ENCODE data around the gene ROBO1. TPM values are rescaled to one million over a fixed set of nuclear protein-coding genes. Genes with fewer than 3 reads are reported as not detected.

ROBO1 gene
- total and polyA plus RNA-seq, 2 of the 13 experiments (the other 11 are each of a cell fraction or from before 2014, with no cell fraction given), result 52.2 to 71.0 TPM

DNA sequence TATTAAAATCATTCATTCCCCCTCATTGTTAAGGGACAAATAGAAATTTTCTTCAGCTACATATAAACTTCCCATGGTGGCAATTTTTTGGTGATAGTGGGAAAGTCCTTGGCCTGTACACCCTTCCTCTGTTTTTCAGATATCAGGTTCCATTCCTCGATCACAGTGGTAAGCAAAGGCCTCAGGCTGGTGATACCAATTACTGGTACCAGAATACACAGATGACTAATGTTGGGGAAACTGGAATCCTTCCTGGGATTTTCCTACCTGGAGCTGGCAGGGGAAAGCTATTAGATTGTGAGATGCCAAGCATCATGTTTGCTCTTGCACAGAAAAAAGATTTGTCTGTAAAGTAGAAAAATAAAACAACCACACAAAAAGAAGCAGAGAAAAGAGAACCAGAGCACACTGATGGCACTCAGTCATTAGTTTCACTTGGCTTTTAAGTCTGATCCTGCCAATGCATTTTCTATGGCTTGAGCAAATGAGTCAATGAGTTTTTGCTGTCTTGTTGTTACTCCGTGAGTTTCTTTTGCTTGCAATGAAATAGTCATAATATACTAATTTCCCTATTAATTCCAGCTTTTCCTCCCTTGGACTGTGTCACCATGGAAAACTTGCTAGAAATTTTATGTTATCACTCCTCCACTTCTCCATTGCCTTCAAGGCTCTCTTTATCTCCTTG, 795.0 kb downstream of the ROBO1 start:
- ChIA-PET POLR2A (interaction anchor here (0.9 to 1.6 kb wide), 3 partner anchors 16 to 54 kb away, joined by 3 to 6 read pairs (median 6); no protein-coding TSS in a partner anchor), CTCF (ENCODE audit: low intra/inter-chr PET ratio, low total read pairs) (no interaction called here)
- H3K4me3 ChIP-seq (replicated peaks in 1 of 3; ENCODE audit: insufficient read depth in 1 of 3, low read depth in 2 of 3, low read length in 3 of 3), result no peak overlapping the region
- no TSS peak for BruUV-seq (replicated peaks)
- H3K27me3 ChIP-seq (ENCODE audit: control insufficient read depth in 1 of 2, insufficient read depth in 2 of 2, low read length in 2 of 2), result no peaks in the 10 kb centered on the region
- in situ Hi-C loops (cut with HindIII; ENCODE audit: extremely low pct_ligation_motif_present, low pct_unique_long_range_greater_than_20kb), result no loop called here
- no peaks in the 10 kb centered on the region for H3K36me3 ChIP-seq (replicated peaks in 1 of 2; ENCODE audit: control insufficient read depth in 1 of 2, insufficient read depth in 2 of 2, low read length in 2 of 2)
- intact Hi-C loops (cut with micrococcal nuclease; ENCODE audit: unreplicated experiment), result loop anchor here (2.0 to 5.0 kb wide), 2 partner anchors 54 to 125 kb away; no protein-coding TSS in a partner anchor
- no peak for FAIRE-seq
- 77% methylated on average over 2 of the region's 2 CpGs for WGBS (ENCODE audit: low lambda C conversion rate)
- peak; percentile 54 for DNase-seq (ENCODE audit: low spot score)
- no peaks in the 10 kb centered on the region for H3K9me3 ChIP-seq (ENCODE audit: low read length)
- H3K9ac ChIP-seq (ENCODE audit: insufficient read depth, low read depth, low read length), result 0 out of 2 replicates have a peak overlapping the region, but pooled peaks have one; percentile 17
- peak overlapping the region; percentile 6; the same call in 1 of the 2 replicates for H3K4me2 ChIP-seq (ENCODE audit: low read depth, low read length)
- H3K79me2 ChIP-seq (ENCODE audit: insufficient read depth, low read length), result peaks cover 90% of the 10 kb centered on the region
- peak overlapping the region; percentile 70 for H3K27ac ChIP-seq (ENCODE audit: extremely low read length, insufficient read depth, low read length)
- H4K20me1 ChIP-seq (ENCODE audit: insufficient read depth, low read length), result no peaks in the 10 kb centered on the region
- no peak overlapping the region for H2AFZ ChIP-seq (ENCODE audit: low read length)
- peak; percentile 69 for ATAC-seq
- H3K4me1 ChIP-seq (ENCODE audit: insufficient read depth, low read length), result peaks cover 42% of the 10 kb centered on the region
- TF ChIP-seq, protein P1, sequence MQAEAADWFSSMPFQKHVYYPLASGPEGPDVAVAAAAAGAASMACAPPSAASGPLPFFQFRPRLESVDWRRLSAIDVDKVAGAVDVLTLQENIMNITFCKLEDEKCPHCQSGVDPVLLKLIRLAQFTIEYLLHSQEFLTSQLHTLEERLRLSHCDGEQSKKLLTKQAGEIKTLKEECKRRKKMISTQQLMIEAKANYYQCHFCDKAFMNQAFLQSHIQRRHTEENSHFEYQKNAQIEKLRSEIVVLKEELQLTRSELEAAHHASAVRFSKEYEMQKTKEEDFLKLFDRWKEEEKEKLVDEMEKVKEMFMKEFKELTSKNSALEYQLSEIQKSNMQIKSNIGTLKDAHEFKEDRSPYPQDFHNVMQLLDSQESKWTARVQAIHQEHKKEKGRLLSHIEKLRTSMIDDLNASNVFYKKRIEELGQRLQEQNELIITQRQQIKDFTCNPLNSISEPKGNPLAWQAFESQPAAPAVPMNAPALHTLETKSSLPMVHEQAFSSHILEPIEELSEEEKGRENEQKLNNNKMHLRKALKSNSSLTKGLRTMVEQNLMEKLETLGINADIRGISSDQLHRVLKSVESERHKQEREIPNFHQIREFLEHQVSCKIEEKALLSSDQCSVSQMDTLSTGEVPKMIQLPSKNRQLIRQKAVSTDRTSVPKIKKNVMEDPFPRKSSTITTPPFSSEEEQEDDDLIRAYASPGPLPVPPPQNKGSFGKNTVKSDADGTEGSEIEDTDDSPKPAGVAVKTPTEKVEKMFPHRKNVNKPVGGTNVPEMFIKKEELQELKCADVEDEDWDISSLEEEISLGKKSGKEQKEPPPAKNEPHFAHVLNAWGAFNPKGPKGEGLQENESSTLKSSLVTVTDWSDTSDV (CRISPR knock-in tag; IDR thresholded peaks at IDR 0.05), result no peak
- TF ChIP-seq, protein P2, sequence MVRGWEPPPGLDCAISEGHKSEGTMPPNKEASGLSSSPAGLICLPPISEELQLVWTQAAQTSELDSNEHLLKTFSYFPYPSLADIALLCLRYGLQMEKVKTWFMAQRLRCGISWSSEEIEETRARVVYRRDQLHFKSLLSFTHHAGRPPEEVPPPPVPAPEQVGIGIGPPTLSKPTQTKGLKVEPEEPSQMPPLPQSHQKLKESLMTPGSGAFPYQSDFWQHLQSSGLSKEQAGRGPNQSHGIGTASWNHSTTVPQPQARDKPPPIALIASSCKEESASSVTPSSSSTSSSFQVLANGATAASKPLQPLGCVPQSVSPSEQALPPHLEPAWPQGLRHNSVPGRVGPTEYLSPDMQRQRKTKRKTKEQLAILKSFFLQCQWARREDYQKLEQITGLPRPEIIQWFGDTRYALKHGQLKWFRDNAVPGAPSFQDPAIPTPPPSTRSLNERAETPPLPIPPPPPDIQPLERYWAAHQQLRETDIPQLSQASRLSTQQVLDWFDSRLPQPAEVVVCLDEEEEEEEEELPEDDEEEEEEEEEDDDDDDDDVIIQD (CRISPR knock-in tag; IDR thresholded peaks at IDR 0.05; ENCODE audit: low read depth), result peak; percentile 46; the same call in 1 of the 2 replicates
- peak; percentile 80 for TF ChIP-seq BCL6 (CRISPR knock-in tag; IDR thresholded peaks at IDR 0.05)
- TF ChIP-seq SMAD3 (CRISPR knock-in tag; IDR thresholded peaks at IDR 0.05), result 0 out of 2 replicates have a peak, but pooled peaks have one; percentile 13
- TF ChIP-seq SSRP1 (CRISPR knock-in tag; IDR thresholded peaks at IDR 0.05), result no peak
- TF ChIP-seq PHF20 (CRISPR knock-in tag; IDR thresholded peaks at IDR 0.05), result no peak
- no peak for TF ChIP-seq ZSCAN29 (CRISPR knock-in tag; conservative IDR thresholded peaks at IDR 0.05)
- TF ChIP-seq ZNF225 (CRISPR knock-in tag; IDR thresholded peaks at IDR 0.05), result no peak
- peak; percentile 62; the same call in 1 of the 2 replicates for TF ChIP-seq ZNF644 (CRISPR knock-in tag; IDR thresholded peaks at IDR 0.05; ENCODE audit: low read depth)
- TF ChIP-seq SRSF1 (optimal IDR thresholded peaks at IDR 0.05; ENCODE audit: low read depth, low read length), result no peak
- TF ChIP-seq, protein P3, sequence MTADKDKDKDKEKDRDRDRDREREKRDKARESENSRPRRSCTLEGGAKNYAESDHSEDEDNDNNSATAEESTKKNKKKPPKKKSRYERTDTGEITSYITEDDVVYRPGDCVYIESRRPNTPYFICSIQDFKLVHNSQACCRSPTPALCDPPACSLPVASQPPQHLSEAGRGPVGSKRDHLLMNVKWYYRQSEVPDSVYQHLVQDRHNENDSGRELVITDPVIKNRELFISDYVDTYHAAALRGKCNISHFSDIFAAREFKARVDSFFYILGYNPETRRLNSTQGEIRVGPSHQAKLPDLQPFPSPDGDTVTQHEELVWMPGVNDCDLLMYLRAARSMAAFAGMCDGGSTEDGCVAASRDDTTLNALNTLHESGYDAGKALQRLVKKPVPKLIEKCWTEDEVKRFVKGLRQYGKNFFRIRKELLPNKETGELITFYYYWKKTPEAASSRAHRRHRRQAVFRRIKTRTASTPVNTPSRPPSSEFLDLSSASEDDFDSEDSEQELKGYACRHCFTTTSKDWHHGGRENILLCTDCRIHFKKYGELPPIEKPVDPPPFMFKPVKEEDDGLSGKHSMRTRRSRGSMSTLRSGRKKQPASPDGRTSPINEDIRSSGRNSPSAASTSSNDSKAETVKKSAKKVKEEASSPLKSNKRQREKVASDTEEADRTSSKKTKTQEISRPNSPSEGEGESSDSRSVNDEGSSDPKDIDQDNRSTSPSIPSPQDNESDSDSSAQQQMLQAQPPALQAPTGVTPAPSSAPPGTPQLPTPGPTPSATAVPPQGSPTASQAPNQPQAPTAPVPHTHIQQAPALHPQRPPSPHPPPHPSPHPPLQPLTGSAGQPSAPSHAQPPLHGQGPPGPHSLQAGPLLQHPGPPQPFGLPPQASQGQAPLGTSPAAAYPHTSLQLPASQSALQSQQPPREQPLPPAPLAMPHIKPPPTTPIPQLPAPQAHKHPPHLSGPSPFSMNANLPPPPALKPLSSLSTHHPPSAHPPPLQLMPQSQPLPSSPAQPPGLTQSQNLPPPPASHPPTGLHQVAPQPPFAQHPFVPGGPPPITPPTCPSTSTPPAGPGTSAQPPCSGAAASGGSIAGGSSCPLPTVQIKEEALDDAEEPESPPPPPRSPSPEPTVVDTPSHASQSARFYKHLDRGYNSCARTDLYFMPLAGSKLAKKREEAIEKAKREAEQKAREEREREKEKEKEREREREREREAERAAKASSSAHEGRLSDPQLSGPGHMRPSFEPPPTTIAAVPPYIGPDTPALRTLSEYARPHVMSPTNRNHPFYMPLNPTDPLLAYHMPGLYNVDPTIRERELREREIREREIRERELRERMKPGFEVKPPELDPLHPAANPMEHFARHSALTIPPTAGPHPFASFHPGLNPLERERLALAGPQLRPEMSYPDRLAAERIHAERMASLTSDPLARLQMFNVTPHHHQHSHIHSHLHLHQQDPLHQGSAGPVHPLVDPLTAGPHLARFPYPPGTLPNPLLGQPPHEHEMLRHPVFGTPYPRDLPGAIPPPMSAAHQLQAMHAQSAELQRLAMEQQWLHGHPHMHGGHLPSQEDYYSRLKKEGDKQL (CRISPR knock-in tag; IDR thresholded peaks at IDR 0.05; ENCODE audit: low read depth), result no peak
- no peak for TF ChIP-seq TBX2 (CRISPR knock-in tag; IDR thresholded peaks at IDR 0.05; ENCODE audit: borderline replicate concordance)
- peak; percentile 77 for TF ChIP-seq FOSL2 (CRISPR knock-in tag; IDR thresholded peaks at IDR 0.05)
- TF ChIP-seq FOXK1 (CRISPR knock-in tag; IDR thresholded peaks at IDR 0.05; ENCODE audit: borderline replicate concordance, low read depth), result no peak
- TF ChIP-seq AGO1 (IDR thresholded peaks at IDR 0.05; ENCODE audit: low read depth, low read length, poor library complexity, severe bottlenecking), result no peak
